K562 (cell line): ENCODE results near the gene ALKBH3. TPM values are rescaled to one million over a fixed set of nuclear protein-coding genes. Genes with fewer than 3 reads are reported as not detected.

Experiments used
- ADNP ChIP-seq: fragments of 200-800 bp; sonication (Bioruptor generic); IDR thresholded peaks from 2 replicates; pipeline ENCODE4 v1.6.1; 2016; ENCODE audit warnings: missing genetic modification characterization, missing compliant biosample characterization
- CREBBP ChIP-seq: IDR thresholded peaks from one replicate; pipeline ENCODE4 v1.6.1; 2012; ENCODE audit warnings: low read depth, mild to moderate bottlenecking, control low read depth, inconsistent platforms, low read length
- CTCF ChIP-seq, 3 experiments: IDR thresholded peaks in 2 of 3; conservative IDR thresholded peaks in 1 of 3; 2 replicates each; pipeline ENCODE4 v1.5.1; 2011 to 2012; ENCODE audit warnings: low read length in 3 of 3, mild to moderate bottlenecking in 3 of 3, control low read depth in 2 of 3, improper control_type of control experiment in 1 of 3, inconsistent platforms in 1 of 3, low read depth in 1 of 3, mixed read lengths in 1 of 3, moderate library complexity in 1 of 3; ENCODE audit not compliant: insufficient read depth in 2 of 3
- E2F1 ChIP-seq: sonication (generic); formaldehyde crosslinking; IDR thresholded peaks from 2 replicates; pipeline ENCODE4 v1.8.1; 2023; ENCODE audit warnings: mild to moderate bottlenecking, missing genetic modification reagents, moderate library complexity
- KDM4B ChIP-seq, 2 experiments: fragments of 450-650 bp in 1 of 2; sonication (generic) in 1 of 2; IDR thresholded peaks; 2 replicates each; pipeline ENCODE4 v1.6.1; 2016 to 2017; ENCODE audit warnings: borderline replicate concordance in 2 of 2, antibody characterized with exemption in 1 of 2, low read depth in 1 of 2, mild to moderate bottlenecking in 1 of 2
- MED1 ChIP-seq: sonication (generic); formaldehyde crosslinking; IDR thresholded peaks from 2 replicates; pipeline ENCODE4 v1.8.1; 2023; ENCODE audit warnings: missing genetic modification reagents, borderline replicate concordance
- NFIX ChIP-seq: fragments of 250-450 bp; sonication (Bioruptor Pico); IDR thresholded peaks from 2 replicates; pipeline ENCODE4 v1.4.0; 2020; ENCODE audit warnings: low read depth, mild to moderate bottlenecking, moderate library complexity
- NR4A1 ChIP-seq, 2 experiments: fragments of 250-450 bp in 1 of 2; fragments of 450-650 bp in 1 of 2; sonication (Bioruptor Pico) in 1 of 2; IDR thresholded peaks; 2 replicates each; pipeline versions ENCODE4 v1.4.0 to v1.6.1; 2016 to 2020; ENCODE audit warnings: mild to moderate bottlenecking in 2 of 2, missing compliant biosample characterization in 1 of 2, missing genetic modification characterization in 1 of 2, moderate library complexity in 1 of 2
- RFX5 ChIP-seq: IDR thresholded peaks from 2 replicates; pipeline ENCODE4 v1.6.1; 2011; ENCODE audit warnings: low read depth, mild to moderate bottlenecking, improper control_type of control experiment, low read length
- SP2 ChIP-seq: IDR thresholded peaks from 2 replicates; pipeline ENCODE4 v1.6.1; 2011; ENCODE audit warnings: mild to moderate bottlenecking, low read depth, low read length, moderate library complexity; ENCODE audit not compliant: poor library complexity, severe bottlenecking; ENCODE audit errors: extremely low read depth
- ZBTB9 ChIP-seq: fragments of 450-650 bp; formaldehyde crosslinking; IDR thresholded peaks from 2 replicates; pipeline ENCODE4 v1.4.0; 2020; ENCODE audit warnings: mild to moderate bottlenecking, moderate library complexity
- ZFPM2 ChIP-seq: fragments of 250-450 bp; sonication (Bioruptor Pico); IDR thresholded peaks from 2 replicates; pipeline ENCODE4 v1.5.1; 2022; ENCODE audit warnings: mild to moderate bottlenecking
- ZNF282 ChIP-seq: sonication (generic); formaldehyde crosslinking; IDR thresholded peaks from 2 replicates; pipeline ENCODE4 v1.8.1; 2023; ENCODE audit warnings: missing genetic modification reagents
- polyA plus RNA-seq, 8 experiments: library from polyadenylated mRNA; depleted of rRNA in 4 of 8; stranded (reverse) in 5 of 8; unstranded in 3 of 8; fragments of >200 nt; fragmentation: Nextera tagmentation in 2 of 8; fragmentation: Illumina TruSeq in 1 of 8; extraction: Ambion mirVana in 2 of 8; extraction: Trizol in 1 of 8; gene quantifications; 2 replicates each; pipeline versions ENCODE4 v1.2.1 to v1.2.3, GENCODE V29; 2011 to 2014; ENCODE audit warnings: inconsistent platforms in 1 of 8, missing spikeins in 1 of 8
- total RNA-seq, 7 experiments: library from RNA; depleted of rRNA in 6 of 7; stranded (reverse); fragments of >200 nt in 6 of 7; fragmentation: Illumina TruSeq in 2 of 7; extraction: Trizol in 2 of 7; gene quantifications; 2 replicates each; pipeline versions ENCODE4 v1.2.1 to v1.2.3, GENCODE V29; 2011 to 2021; ENCODE audit warnings: low replicate concordance in 1 of 7

ALKBH3 gene
- total and polyA plus RNA-seq, 9 of the 15 experiments (the other 6 are each of a cell fraction or from before 2014, with no cell fraction given), result 16.0 to 49.9 (median 36.5) TPM

- TF ChIP-seq SP2 (no peak), ADNP (tag) (no peak), RFX5 (no peak), ZFPM2 (no peak), ZBTB9 (CRISPR knock-in tag) (no peak), KDM4B (IDR thresholded peaks at IDR 0.05; ENCODE audit: borderline replicate concordance in 2 of 2, low read depth in 1 of 2) (no peak), CREBBP (no peak), E2F1 (CRISPR knock-in tag) (no peak), NFIX (CRISPR knock-in tag) (no peak), MED1 (no peak), ZNF282 (CRISPR knock-in tag) (no peak), NR4A1 (CRISPR knock-in tag; IDR thresholded peaks at IDR 0.05) (no peak), NR4A1 (tag; IDR thresholded peaks at IDR 0.05) (no peak), CTCF (IDR thresholded peaks at IDR 0.05 in 2 of 3, conservative IDR thresholded peaks at IDR 0.05 in 1 of 3; ENCODE audit: insufficient read depth in 2 of 3, low read depth in 1 of 3, low read length in 3 of 3) (no peak)
These were observed 40.2 kb downstream of the ALKBH3 start (continued) for GRCh38 chr11:43920598-43921419.
